ACC112 (cell line): ENCODE data around the gene CRTC3.

Experiments used
- H2AFZ ChIP-seq: fragments of 200-600 bp; sonication (generic); one replicate; pipeline ENCODE4 v1.6.0; 2017; ENCODE audit warnings: antibody characterized with exemption, low read length; ENCODE audit not compliant: unreplicated experiment
- H3K27ac ChIP-seq: fragments of 200-600 bp; sonication (generic); 2 replicates; pipeline ENCODE4 v1.5.1; 2014; ENCODE audit warnings: low read depth, mild to moderate bottlenecking, antibody characterized with exemption, low read length, moderate library complexity
- H3K27me3 ChIP-seq: fragments of 200-600 bp; sonication (generic); 2 replicates; pipeline ENCODE4 v1.6.1; 2014; ENCODE audit warnings: mild to moderate bottlenecking, antibody characterized with exemption, low read length, moderate library complexity, mixed read lengths; ENCODE audit not compliant: insufficient read depth
- H3K36me3 ChIP-seq: fragments of 200-600 bp; sonication (generic); 2 replicates; pipeline ENCODE4 v1.6.1; 2016; ENCODE audit warnings: mild to moderate bottlenecking, antibody characterized with exemption, low read length, moderate library complexity, mixed read lengths; ENCODE audit not compliant: insufficient read depth
- H3K4me1 ChIP-seq: fragments of 200-600 bp; sonication (generic); one replicate; pipeline ENCODE4 v1.6.1; 2016; ENCODE audit warnings: low read length, mixed read lengths; ENCODE audit not compliant: insufficient read depth, unreplicated experiment, control insufficient read depth
- H3K4me3 ChIP-seq: fragments of 200-600 bp; sonication (generic); 2 replicates; pipeline ENCODE4 v1.5.1; 2014; ENCODE audit warnings: mild to moderate bottlenecking, low read depth, low read length
- H3K79me2 ChIP-seq: fragments of 200-600 bp; sonication (generic); one replicate; pipeline ENCODE4 v1.6.0; 2016; ENCODE audit warnings: low read length; ENCODE audit not compliant: control insufficient read depth, unreplicated experiment, insufficient read depth

CRTC3 gene

DNA sequence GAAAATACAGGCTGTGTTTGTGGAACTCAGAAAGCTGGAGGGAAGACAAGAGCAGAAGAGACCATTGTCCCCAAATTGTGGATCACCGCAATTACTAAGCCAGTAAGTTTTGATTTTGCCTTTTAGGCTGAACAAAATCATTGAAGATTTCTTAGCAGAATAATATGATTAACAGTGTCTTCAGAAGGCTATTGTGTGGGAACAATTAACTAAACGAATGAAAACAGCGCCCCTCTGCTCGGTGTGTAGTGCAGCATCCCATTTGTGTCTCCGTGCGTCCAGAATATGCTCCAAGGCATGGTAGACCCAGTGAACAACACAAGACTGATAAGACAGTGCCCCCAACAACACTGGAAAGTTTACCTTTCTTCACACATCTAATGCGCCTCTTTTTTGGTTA is 71.2 kb downstream of the CRTC3 start:
- Histone ChIP-seq H3K27ac (no peak overlapping the region), H3K36me3 (no peaks in the 10 kb centered on the region), H2AFZ (no peak overlapping the region), H3K27me3 (no peaks in the 10 kb centered on the region), H3K79me2 (no peaks in the 10 kb centered on the region), H3K4me3 (no peak overlapping the region), H3K4me1 (peaks cover 8% of the 10 kb centered on the region)

DNA sequence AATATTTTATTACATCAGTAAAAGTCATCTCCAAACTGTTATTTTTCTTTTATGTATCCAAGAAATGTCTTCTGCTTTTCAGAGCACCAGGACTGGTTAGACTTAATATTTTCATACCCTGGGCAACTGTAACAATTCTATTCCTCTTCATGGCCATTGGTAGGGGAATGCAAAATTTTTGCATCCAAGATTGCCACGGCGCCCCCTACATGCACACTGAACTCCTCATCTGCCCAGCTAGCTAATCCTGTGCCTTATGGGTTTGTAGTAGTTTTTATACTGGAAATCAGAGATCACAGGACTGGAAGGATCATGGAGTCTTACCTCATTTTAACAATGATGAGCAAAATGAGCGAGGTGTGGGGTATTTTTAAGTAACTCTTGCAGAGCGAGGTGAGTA is 74.2 kb downstream of the CRTC3 start:
- no peak overlapping the region for H2AFZ ChIP-seq
- H3K27ac ChIP-seq = no peak overlapping the region
- H3K4me1 ChIP-seq = no peaks in the 10 kb centered on the region
- H3K27me3 ChIP-seq = no peaks in the 10 kb centered on the region
- H3K4me3 ChIP-seq = no peak overlapping the region
- no peaks in the 10 kb centered on the region for H3K79me2 ChIP-seq
- H3K36me3 ChIP-seq = no peaks in the 10 kb centered on the region

DNA sequence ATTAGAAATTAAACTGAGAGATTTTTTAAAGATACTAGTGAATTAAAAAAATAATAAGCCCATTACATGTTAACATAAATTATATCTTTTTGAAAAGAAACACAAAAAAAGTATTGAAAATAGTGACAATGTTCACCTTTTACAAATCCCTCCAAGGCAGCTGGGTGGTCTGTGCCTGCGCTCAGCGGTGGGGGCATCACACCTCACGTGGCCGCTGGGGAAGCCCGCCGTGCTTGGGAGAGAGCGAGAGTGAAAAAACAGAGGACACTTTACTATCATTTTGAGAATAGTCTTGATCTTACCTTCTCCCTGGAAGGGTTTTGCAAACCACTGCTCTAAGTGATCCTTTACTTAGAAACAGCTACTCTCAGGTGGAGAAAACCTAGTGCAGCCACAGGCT is 76.9 kb downstream of the CRTC3 start:
- Histone ChIP-seq H3K79me2 (no peaks in the 10 kb centered on the region), H3K36me3 (no peaks in the 10 kb centered on the region), H3K4me1 (peaks cover 5% of the 10 kb centered on the region), H2AFZ (no peak overlapping the region), H3K27ac (no peak overlapping the region), H3K4me3 (no peak overlapping the region), H3K27me3 (no peaks in the 10 kb centered on the region)

DNA sequence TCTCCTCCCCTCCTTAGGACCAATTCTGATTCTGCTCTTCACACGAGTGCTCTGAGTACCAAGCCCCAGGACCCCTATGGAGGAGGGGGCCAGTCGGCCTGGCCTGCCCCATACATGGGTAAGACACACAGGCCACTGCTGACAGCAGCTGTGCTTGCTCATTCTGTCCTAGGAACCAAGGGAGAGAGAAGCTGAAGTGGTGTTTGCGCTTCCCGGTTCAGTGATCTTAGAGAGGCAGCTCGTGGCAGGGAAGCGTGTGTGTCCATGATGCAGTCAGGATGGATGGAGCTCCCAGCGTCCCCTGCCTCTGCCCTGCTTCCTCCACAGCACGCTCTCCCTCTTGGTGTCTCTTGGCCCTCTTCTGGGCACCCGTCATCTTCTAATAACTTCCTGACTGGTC is 77.6 kb downstream of the CRTC3 start:
- no peaks in the 10 kb centered on the region for H3K36me3 ChIP-seq
- no peaks in the 10 kb centered on the region for H3K27me3 ChIP-seq
- H3K4me3 ChIP-seq = no peak overlapping the region
- no peak overlapping the region for H2AFZ ChIP-seq
- H3K27ac ChIP-seq = no peak overlapping the region
- peaks cover 5% of the 10 kb centered on the region for H3K4me1 ChIP-seq
- no peaks in the 10 kb centered on the region for H3K79me2 ChIP-seq

DNA sequence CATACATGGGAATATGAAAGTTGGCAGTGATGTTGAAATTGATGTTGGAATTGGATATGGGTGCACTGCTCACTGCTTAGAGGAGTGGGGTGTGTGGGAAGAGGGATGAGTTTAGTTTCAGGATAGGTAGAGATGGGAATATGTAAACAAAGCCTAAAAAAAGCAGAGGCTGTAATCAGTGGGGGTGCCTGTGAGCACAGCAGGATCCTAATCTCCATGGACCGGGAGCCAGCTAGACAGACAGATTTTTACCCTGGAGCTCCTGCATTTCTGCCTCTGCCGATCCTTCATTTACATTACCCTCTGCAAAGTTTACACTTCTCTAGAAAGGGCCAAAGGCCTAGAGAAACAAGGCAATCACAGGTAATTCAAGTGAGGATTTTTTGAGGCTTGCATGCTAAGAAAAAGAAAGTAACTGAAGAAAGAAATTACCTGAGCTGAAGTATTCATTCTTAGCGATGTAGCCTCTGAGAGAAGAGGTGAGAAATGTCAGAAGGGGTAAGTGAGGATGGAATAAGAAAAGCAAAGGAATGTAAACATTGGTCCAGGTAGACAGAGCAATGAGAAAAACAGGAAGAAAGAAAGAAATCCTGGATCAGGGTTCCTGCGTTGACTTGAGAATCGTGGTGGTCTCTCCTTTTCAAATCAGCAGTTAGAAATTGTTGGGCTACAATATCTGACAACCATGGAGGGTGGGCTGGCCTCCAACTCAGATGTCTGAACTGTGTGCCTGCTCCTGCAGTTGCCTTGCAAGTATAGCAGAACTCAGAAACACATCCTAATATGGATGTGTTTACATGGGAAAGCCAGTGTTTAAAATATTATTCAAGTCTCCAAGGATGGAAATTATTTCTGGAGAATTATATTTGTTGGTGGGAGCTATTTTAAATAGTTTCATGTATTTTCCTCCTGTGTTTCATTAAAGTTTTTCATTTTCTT is 79.8 kb downstream of the CRTC3 start:
- Histone ChIP-seq H3K27ac (peak overlapping the region; percentile 72; the same call in 1 of the 2 replicates), H3K36me3 (no peaks in the 10 kb centered on the region), H2AFZ (no peak overlapping the region), H3K27me3 (no peaks in the 10 kb centered on the region), H3K4me3 (no peak overlapping the region), H3K4me1 (peaks cover 5% of the 10 kb centered on the region), H3K79me2 (no peaks in the 10 kb centered on the region)

DNA sequence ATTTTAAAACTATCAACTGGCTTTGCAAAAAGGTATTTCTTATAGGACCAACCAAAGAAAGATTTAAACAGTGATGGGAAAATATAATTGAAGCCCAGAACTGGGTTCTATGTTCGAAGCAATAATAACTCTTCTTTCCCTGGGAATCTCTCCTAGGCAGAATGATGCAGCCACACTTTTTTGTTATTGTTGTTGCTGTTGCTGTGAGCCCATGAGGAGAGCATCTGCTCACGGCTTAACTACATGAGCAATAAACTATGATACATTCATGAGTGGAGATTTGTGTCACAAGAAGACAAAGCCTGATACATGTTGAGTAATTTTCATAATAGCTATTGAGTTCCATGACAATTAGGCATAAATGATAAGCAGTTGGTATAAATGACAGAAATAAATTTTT is 80.5 kb downstream of the CRTC3 start:
- no peaks in the 10 kb centered on the region for H3K79me2 ChIP-seq
- H3K36me3 ChIP-seq = no peaks in the 10 kb centered on the region
- no peaks in the 10 kb centered on the region for H3K27me3 ChIP-seq
- peak overlapping the region; percentile 72; the same call in 1 of the 2 replicates for H3K27ac ChIP-seq
- no peak overlapping the region for H2AFZ ChIP-seq
- H3K4me1 ChIP-seq = peaks cover 5% of the 10 kb centered on the region
- H3K4me3 ChIP-seq = no peak overlapping the region

DNA sequence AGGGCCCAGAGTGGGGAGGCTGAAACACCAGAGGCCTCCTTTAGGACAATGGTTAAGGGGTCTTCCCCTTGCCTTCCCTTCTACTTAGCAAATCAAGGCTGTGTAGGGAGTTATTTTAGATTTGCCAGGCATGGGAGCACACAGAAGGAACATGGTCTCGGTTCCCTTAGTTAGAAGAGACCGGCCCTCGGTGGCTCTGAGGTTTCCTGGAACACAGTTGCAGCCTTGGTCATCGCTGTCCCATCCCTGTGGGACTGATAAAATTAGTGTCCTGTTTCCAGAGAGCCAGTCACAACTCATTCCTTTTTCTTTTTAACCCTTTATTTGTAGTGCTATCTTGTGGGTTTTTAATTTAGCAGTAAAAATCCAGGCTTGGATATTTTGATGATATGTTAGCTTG is 81.4 kb downstream of the CRTC3 start:
- Histone ChIP-seq H3K79me2 (no peaks in the 10 kb centered on the region), H3K36me3 (no peaks in the 10 kb centered on the region), H3K4me3 (no peak overlapping the region), H3K27ac (no peak overlapping the region), H2AFZ (no peak overlapping the region), H3K4me1 (peaks cover 5% of the 10 kb centered on the region), H3K27me3 (no peaks in the 10 kb centered on the region)

DNA sequence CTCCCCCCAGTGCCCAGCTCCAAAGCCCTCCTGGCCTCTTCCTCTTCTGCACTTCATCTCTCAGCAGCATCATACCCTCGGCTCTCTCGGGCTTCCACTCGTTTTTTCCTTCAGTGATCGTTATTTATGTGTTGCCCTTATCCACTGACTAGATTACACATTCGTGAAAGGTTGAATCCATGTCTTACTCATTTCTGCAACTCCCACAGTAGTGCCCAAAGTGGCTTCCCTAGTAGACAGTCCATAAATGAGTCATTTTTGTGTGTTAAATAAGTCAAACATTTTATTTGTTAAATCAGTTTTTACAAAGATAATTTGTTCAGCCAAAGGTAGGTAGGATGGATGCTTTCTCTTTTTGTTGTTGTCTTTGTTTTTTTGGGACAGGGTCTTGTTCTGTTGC is 87.4 kb downstream of the CRTC3 start:
- H3K36me3 ChIP-seq = peaks cover 4% of the 10 kb centered on the region; the same call in 1 of the 2 replicates
- no peaks in the 10 kb centered on the region for H3K79me2 ChIP-seq
- H2AFZ ChIP-seq = no peak overlapping the region
- H3K27ac ChIP-seq = no peak overlapping the region
- H3K4me1 ChIP-seq = no peaks in the 10 kb centered on the region
- H3K27me3 ChIP-seq = no peaks in the 10 kb centered on the region
- H3K4me3 ChIP-seq = no peak overlapping the region

DNA sequence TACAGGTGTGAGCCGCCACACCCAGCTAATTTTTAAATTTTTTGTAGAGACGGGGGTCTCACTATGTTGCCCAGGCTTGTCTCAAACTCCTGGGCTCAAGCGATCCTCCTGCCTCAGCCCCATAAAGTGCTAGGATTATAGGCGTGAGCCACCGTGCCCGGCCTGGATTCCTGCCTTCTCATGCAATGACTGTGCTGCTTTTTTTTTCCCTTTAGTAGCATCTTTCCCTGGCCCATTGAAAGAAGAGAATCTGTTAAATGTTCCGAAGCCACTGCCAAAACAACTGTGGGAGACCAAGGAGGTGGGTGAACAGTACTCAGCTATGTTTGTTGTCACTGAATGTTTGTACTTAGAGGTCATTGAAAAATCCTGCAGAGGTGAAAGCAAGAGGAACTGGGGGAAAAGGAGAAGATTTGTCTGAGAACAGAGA is 88.0 kb downstream of the CRTC3 start:
- Histone ChIP-seq H3K4me1 (no peaks in the 10 kb centered on the region), H3K4me3 (no peak overlapping the region), H3K36me3 (peaks cover 4% of the 10 kb centered on the region; the same call in 1 of the 2 replicates), H3K79me2 (no peaks in the 10 kb centered on the region), H3K27me3 (no peaks in the 10 kb centered on the region), H3K27ac (no peak overlapping the region), H2AFZ (no peak overlapping the region)

DNA sequence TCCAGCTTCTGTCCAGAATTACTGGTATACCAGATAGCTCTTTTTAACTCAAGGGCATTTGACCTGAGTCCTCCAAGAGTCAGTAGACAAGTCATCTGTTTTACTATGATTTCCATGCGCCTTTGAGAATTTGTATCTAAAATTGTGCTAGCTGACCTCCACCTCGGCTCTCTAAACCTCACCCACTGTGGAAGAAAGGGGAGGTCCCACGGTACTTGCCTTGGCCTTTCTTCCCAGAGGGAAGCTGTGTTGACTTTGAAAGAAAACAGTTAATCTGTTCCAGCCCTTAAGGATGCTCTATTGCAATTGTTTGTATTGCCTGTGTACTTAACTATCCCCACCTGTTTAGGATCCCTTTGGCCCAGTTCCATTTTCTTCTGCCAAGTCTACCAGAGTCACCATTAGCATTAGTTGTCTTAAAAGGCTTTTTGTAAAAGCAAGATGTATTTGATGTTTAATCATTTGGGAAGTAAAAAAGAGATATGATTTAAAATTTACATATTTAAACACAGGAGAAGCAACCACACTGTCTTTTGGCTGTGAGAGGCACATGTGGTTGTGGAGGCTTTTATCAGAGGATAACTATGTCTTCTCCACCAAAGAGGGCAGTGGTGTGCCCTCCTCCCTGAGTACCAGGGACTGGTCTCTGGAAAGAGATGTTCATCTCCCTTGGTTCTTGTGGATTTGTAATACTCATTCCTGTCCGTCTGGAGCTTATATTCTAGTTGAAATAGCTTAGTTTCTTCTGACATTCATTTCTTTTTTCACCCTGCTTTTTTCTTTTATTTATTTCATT is 88.8 kb downstream of the CRTC3 start:
- no peaks in the 10 kb centered on the region for H3K79me2 ChIP-seq
- peaks cover 4% of the 10 kb centered on the region; the same call in 1 of the 2 replicates for H3K36me3 ChIP-seq
- H3K4me1 ChIP-seq = no peaks in the 10 kb centered on the region

More for the DNA sequence above, 88.8 kb downstream of the CRTC3 start:
- no peaks in the 10 kb centered on the region for H3K27me3 ChIP-seq
- H3K4me3 ChIP-seq = no peak overlapping the region
- no peak overlapping the region for H3K27ac ChIP-seq
- no peak overlapping the region for H2AFZ ChIP-seq
